ENCODE results near the gene TMEM101. TPM values are rescaled to one million over a fixed set of nuclear protein-coding genes. Genes with fewer than 3 reads are reported as not detected.

Gene TMEM101
- total and polyA plus RNA-seq, 2 of the 13 experiments (the other 11 are each of a cell fraction or from before 2014, with no cell fraction given): 72.0 to 100 TPM

DNA sequence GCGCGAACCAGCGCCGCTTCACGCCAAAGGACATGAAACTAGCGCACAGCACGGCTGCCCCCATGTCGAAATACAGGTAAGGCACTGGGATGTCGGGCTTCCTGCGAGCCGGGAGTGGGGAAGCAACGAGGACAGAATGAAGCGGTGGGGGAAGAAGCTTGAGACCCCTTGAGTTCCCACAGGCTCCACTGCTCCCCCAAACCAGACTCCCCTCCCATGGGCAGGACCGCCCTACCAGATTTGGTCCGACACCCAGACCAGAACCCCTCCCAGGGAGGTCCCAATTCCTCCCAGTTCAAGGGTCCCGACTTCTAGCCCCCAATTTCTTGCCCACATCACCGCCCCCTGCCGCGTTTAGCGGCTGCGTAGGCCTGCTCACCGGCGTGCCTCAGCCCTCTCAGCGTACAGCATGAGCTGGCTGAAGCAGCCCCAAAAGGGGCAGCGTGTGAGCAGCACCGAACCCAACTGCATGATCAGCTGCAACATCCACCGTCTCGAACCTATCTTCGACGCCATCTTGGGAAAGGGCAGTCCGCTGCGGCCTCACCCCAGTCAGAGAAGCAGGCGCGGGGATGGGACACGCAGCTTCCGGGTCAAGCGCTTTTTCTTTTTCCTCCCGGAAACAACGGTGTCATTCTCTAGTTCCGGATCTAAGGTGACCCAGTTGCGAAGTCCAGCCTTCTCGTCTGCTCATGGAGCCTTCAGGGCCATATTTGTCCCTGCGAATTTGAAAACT is at the start of gene TMEM101 (continued):
- TF ChIP-seq, protein P1, sequence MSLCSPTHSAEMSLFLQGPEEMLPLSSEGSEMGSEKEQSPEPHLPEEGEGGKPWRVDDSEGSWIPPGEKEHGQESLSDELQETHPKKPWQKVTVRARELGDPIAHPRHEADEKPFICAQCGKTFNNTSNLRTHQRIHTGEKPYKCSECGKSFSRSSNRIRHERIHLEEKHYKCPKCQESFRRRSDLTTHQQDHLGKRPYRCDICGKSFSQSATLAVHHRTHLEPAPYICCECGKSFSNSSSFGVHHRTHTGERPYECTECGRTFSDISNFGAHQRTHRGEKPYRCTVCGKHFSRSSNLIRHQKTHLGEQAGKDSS (CRISPR knock-in tag; IDR thresholded peaks at IDR 0.05; ENCODE audit: borderline replicate concordance, low read depth): peak; percentile 95
- TF ChIP-seq MLX (CRISPR knock-in tag; IDR thresholded peaks at IDR 0.05) (peak; percentile 84), SAP130 (CRISPR knock-in tag; IDR thresholded peaks at IDR 0.05; ENCODE audit: low read depth) (peak; percentile 96), KLF11 (CRISPR knock-in tag; IDR thresholded peaks at IDR 0.05) (peak; percentile 96), SKI (IDR thresholded peaks at IDR 0.05; ENCODE audit: partially characterized antibody) (peak; percentile 63), DRAP1 (CRISPR knock-in tag; IDR thresholded peaks at IDR 0.05) (peak; percentile 80), U2AF1 (optimal IDR thresholded peaks at IDR 0.05; ENCODE audit: low read depth, low read length) (peak; percentile 54), ZNF143 (CRISPR knock-in tag; IDR thresholded peaks at IDR 0.05) (peak; percentile 78), ZNF562 (CRISPR knock-in tag; IDR thresholded peaks at IDR 0.05; ENCODE audit: borderline replicate concordance) (no peak), NFE2L1 (CRISPR knock-in tag; IDR thresholded peaks at IDR 0.05; ENCODE audit: borderline replicate concordance) (no peak), ZNF768 (CRISPR knock-in tag; IDR thresholded peaks at IDR 0.05) (peak; percentile 70), ZNF33B (CRISPR knock-in tag; IDR thresholded peaks at IDR 0.05) (peak; percentile 90), HES4 (CRISPR knock-in tag; IDR thresholded peaks at IDR 0.05; ENCODE audit: borderline replicate concordance) (no peak; the same call in 1 of the 2 replicates), MED1 (CRISPR knock-in tag; IDR thresholded peaks at IDR 0.05) (peak; percentile 91), AKAP8 (CRISPR knock-in tag; IDR thresholded peaks at IDR 0.05) (0 out of 2 replicates have a peak, but pooled peaks have one; percentile 74), SNRNP70 (IDR thresholded peaks at IDR 0.05; ENCODE audit: low read depth, low read length) (no peak), ZNF343 (CRISPR knock-in tag; IDR thresholded peaks at IDR 0.05) (peak; percentile 92; the same call in 1 of the 2 replicates), ZSCAN29 (CRISPR knock-in tag; conservative IDR thresholded peaks at IDR 0.05) (peak; percentile 92), ZNF574 (CRISPR knock-in tag; IDR thresholded peaks at IDR 0.05) (peak; percentile 98), NR1H2 (CRISPR knock-in tag; IDR thresholded peaks at IDR 0.05; ENCODE audit: borderline replicate concordance, low read depth) (peak; percentile 44; the same call in 1 of the 2 replicates), RARG (CRISPR knock-in tag; IDR thresholded peaks at IDR 0.05; ENCODE audit: low read depth) (peak; percentile 92; the same call in 1 of the 2 replicates), PAX8 (CRISPR knock-in tag; IDR thresholded peaks at IDR 0.05; ENCODE audit: borderline replicate concordance) (peak; percentile 70; the same call in 1 of the 2 replicates), ZNF766 (CRISPR knock-in tag; IDR thresholded peaks at IDR 0.05; ENCODE audit: borderline replicate concordance) (peak; percentile 82; the same call in 1 of the 2 replicates)
- TF ChIP-seq, protein P2, sequence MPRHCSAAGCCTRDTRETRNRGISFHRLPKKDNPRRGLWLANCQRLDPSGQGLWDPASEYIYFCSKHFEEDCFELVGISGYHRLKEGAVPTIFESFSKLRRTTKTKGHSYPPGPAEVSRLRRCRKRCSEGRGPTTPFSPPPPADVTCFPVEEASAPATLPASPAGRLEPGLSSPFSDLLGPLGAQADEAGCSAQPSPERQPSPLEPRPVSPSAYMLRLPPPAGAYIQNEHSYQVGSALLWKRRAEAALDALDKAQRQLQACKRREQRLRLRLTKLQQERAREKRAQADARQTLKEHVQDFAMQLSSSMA (CRISPR knock-in tag; IDR thresholded peaks at IDR 0.05): peak; percentile 91

Measured in HepG2 (cell line).